WTC11 (cell line): ENCODE data around the gene HINT3. TPM values are rescaled to one million over a fixed set of nuclear protein-coding genes. Genes with fewer than 3 reads are reported as not detected.

ENCODE experiments used
- ATAC-seq: fragments of 200-7000 bp; cut with Tn5 transposase; 2 replicates; pipeline ENCODE4 v1.10.0; 2021; ENCODE audit warnings: mild to moderate bottlenecking, moderate library complexity
- CTCF ChIA-PET: fragments of 300-600 bp; sonication (Branson Sonifier 250); formaldehyde crosslinking; loops from one replicate; lab custom pipeline; 2021; ENCODE audit warnings: antibody characterized with exemption; lab: Charles Lee
- POLR2A ChIA-PET: fragments of 350-600 bp; sonication (Branson Sonifier 250); formaldehyde crosslinking; loops from one replicate; lab custom pipeline; 2021; ENCODE audit warnings: antibody characterized with exemption; lab: Charles Lee
- DNase-seq: peaks from one replicate; pipeline ENCODE4 v3.0.0; 2021; ENCODE audit warnings: low spot score
- H3K27ac Mint-ChIP-seq: 2 replicates; pipeline ENCODE4 v1.8.0; 2021; ENCODE audit warnings: mixed read lengths
- H3K27me3 Mint-ChIP-seq: 2 replicates; pipeline ENCODE4 v1.8.0; 2021; ENCODE audit warnings: low read depth, mild to moderate bottlenecking, moderate library complexity, mixed read lengths
- H3K36me3 Mint-ChIP-seq: 2 replicates; pipeline ENCODE4 v1.8.0; 2021; ENCODE audit warnings: mixed read lengths
- H3K4me1 Mint-ChIP-seq: 2 replicates; pipeline ENCODE4 v1.8.0; 2022; ENCODE audit warnings: mixed read lengths
- H3K4me3 Mint-ChIP-seq: 2 replicates; pipeline ENCODE4 v1.8.0; 2021; ENCODE audit warnings: mild to moderate bottlenecking, moderate library complexity, mixed read lengths
- H3K9me3 Mint-ChIP-seq: 2 replicates; pipeline ENCODE4 v1.8.0; 2021; ENCODE audit warnings: mixed read lengths
- FOXJ3 ChIP-seq: sonication (generic); formaldehyde crosslinking; IDR thresholded peaks from 2 replicates; pipeline ENCODE4 v1.9.0; 2021; ENCODE audit warnings: missing genetic modification reagents, mild to moderate bottlenecking, borderline replicate concordance
- FOXP1 ChIP-seq: sonication (generic); formaldehyde crosslinking; IDR thresholded peaks from 2 replicates; pipeline ENCODE4 v1.8.0; 2022; ENCODE audit warnings: missing genetic modification reagents, mild to moderate bottlenecking, moderate library complexity, borderline replicate concordance
- NFE2L1 ChIP-seq: sonication (generic); formaldehyde crosslinking; IDR thresholded peaks from 2 replicates; pipeline ENCODE4 v1.8.1; 2023; ENCODE audit warnings: missing genetic modification reagents
- NFYB ChIP-seq: sonication (generic); formaldehyde crosslinking; conservative IDR thresholded peaks from 2 replicates; pipeline ENCODE4 v1.8.0; 2022; ENCODE audit warnings: low read depth, missing genetic modification reagents
- NR1H2 ChIP-seq: sonication (generic); formaldehyde crosslinking; IDR thresholded peaks from 2 replicates; pipeline ENCODE4 v1.9.0; 2021; ENCODE audit warnings: mild to moderate bottlenecking, moderate library complexity, missing genetic modification reagents
- PRRX2 ChIP-seq: fragments of 250-450 bp; sonication (Bioruptor Pico); IDR thresholded peaks from 2 replicates; pipeline ENCODE4 v1.8.0; 2021; ENCODE audit warnings: mild to moderate bottlenecking
- SOX15 ChIP-seq: fragments of 250-450 bp; sonication (Bioruptor Pico); IDR thresholded peaks from 2 replicates; pipeline ENCODE4 v1.9.0; 2021; ENCODE audit warnings: mild to moderate bottlenecking
- TP53 ChIP-seq: sonication (generic); formaldehyde crosslinking; IDR thresholded peaks from 2 replicates; pipeline ENCODE4 v1.8.1; 2023; ENCODE audit warnings: mild to moderate bottlenecking, missing genetic modification reagents
- ZNF219 ChIP-seq: sonication (generic); formaldehyde crosslinking; IDR thresholded peaks from 2 replicates; pipeline ENCODE4 v1.8.0; 2023; ENCODE audit warnings: missing genetic modification reagents, mild to moderate bottlenecking, borderline replicate concordance
- ZNF671 ChIP-seq: fragments of 250-450 bp; sonication (Bioruptor Pico); IDR thresholded peaks from 2 replicates; pipeline ENCODE4 v1.8.0; 2021; ENCODE audit warnings: mild to moderate bottlenecking
- total RNA-seq: library from RNA; stranded (reverse); gene quantifications from 3 replicates; pipeline ENCODE4 v1.2.3, GENCODE V29; 2021
- TF ChIP-seq, protein P1 (sequence below): sonication (generic); formaldehyde crosslinking; IDR thresholded peaks from 2 replicates; pipeline ENCODE4 v1.8.0; 2022; ENCODE audit warnings: mild to moderate bottlenecking, missing genetic modification reagents
- TF ChIP-seq, protein P2 (sequence below): sonication (generic); formaldehyde crosslinking; IDR thresholded peaks from 2 replicates; pipeline ENCODE4 v1.8.1; 2023; ENCODE audit warnings: mild to moderate bottlenecking, moderate library complexity, missing genetic modification reagents
- TF ChIP-seq, protein P3 (sequence below): sonication (generic); formaldehyde crosslinking; conservative IDR thresholded peaks from 2 replicates; pipeline ENCODE4 v1.8.1; 2022; ENCODE audit warnings: mild to moderate bottlenecking, missing genetic modification reagents
- TF ChIP-seq, protein P4 (sequence below): sonication (generic); formaldehyde crosslinking; IDR thresholded peaks from 2 replicates; pipeline ENCODE4 v1.8.0; 2023; ENCODE audit warnings: mild to moderate bottlenecking, missing genetic modification reagents
- TF ChIP-seq, protein P5 (sequence below): fragments of 250-450 bp; sonication (Bioruptor Pico); IDR thresholded peaks from 2 replicates; pipeline ENCODE4 v1.9.0; 2021; ENCODE audit warnings: mild to moderate bottlenecking
- TF ChIP-seq, protein P6 (sequence below): sonication (generic); formaldehyde crosslinking; IDR thresholded peaks from 2 replicates; pipeline ENCODE4 v1.8.1; 2023; ENCODE audit warnings: mild to moderate bottlenecking, missing genetic modification reagents

The HINT3 gene
- total RNA-seq, 1 experiment from 2014 or later: 9.4 TPM

DNA sequence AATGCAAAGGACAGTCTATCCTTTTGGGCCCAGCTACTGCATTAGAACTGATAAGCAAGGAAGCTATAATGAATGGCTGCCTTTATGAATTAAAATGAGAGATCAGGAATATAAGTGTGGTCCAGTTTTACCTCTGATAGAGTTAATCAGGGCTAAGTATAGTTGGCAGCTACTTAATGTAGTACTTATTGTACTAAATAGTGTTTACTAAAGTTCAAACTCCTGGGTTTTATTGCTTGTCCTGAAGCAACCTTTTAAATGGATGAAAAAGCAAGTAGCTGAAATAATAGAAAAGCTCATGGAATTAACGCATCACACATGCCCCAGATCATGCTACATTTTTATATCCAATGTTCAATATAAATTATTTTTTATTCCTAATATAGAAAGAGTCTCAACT, 35.1 kb downstream of the HINT3 start:
- peaks cover 3% of the 10 kb centered on the region; the same call in 1 of the 2 replicates for H3K36me3 Mint-ChIP-seq
- ChIA-PET CTCF (interaction anchor here (1.3 kb wide), 1 partner anchor 201 kb away, joined by 3 read pairs; the partner anchor contains the start of gene NCOA7), POLR2A (interaction anchor here (0.9 kb wide), 1 partner anchor 70 kb away, joined by 5 read pairs; no protein-coding TSS in a partner anchor)
- no peak for DNase-seq
- peaks cover 8% of the 10 kb centered on the region for H3K4me1 Mint-ChIP-seq
- H3K27me3 Mint-ChIP-seq: no peaks in the 10 kb centered on the region
- H3K27ac Mint-ChIP-seq: no peak overlapping the region
- TF ChIP-seq NFE2L1 (CRISPR knock-in tag) (no peak), TP53 (no peak), NR1H2 (CRISPR knock-in tag) (no peak), ZNF219 (no peak), SOX15 (no peak), PRRX2 (no peak), FOXJ3 (no peak), ZNF671 (CRISPR knock-in tag) (no peak), NFYB (no peak), FOXP1 (CRISPR knock-in tag) (no peak)
- TF ChIP-seq, protein P1, sequence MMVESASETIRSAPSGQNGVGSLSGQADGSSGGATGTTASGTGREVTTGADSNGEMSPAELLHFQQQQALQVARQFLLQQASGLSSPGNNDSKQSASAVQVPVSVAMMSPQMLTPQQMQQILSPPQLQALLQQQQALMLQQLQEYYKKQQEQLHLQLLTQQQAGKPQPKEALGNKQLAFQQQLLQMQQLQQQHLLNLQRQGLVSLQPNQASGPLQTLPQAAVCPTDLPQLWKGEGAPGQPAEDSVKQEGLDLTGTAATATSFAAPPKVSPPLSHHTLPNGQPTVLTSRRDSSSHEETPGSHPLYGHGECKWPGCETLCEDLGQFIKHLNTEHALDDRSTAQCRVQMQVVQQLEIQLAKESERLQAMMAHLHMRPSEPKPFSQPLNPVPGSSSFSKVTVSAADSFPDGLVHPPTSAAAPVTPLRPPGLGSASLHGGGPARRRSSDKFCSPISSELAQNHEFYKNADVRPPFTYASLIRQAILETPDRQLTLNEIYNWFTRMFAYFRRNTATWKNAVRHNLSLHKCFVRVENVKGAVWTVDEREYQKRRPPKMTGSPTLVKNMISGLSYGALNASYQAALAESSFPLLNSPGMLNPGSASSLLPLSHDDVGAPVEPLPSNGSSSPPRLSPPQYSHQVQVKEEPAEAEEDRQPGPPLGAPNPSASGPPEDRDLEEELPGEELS (CRISPR knock-in tag): no peak
- TF ChIP-seq, protein P2, sequence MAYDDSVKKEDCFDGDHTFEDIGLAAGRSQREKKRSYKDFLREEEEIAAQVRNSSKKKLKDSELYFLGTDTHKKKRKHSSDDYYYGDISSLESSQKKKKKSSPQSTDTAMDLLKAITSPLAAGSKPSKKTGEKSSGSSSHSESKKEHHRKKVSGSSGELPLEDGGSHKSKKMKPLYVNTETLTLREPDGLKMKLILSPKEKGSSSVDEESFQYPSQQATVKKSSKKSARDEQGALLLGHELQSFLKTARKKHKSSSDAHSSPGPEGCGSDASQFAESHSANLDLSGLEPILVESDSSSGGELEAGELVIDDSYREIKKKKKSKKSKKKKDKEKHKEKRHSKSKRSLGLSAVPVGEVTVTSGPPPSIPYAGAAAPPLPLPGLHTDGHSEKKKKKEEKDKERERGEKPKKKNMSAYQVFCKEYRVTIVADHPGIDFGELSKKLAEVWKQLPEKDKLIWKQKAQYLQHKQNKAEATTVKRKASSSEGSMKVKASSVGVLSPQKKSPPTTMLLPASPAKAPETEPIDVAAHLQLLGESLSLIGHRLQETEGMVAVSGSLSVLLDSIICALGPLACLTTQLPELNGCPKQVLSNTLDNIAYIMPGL (CRISPR knock-in tag): no peak
- TF ChIP-seq, protein P3, sequence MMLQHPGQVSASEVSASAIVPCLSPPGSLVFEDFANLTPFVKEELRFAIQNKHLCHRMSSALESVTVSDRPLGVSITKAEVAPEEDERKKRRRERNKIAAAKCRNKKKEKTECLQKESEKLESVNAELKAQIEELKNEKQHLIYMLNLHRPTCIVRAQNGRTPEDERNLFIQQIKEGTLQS (CRISPR knock-in tag): no peak
- TF ChIP-seq, protein P4, sequence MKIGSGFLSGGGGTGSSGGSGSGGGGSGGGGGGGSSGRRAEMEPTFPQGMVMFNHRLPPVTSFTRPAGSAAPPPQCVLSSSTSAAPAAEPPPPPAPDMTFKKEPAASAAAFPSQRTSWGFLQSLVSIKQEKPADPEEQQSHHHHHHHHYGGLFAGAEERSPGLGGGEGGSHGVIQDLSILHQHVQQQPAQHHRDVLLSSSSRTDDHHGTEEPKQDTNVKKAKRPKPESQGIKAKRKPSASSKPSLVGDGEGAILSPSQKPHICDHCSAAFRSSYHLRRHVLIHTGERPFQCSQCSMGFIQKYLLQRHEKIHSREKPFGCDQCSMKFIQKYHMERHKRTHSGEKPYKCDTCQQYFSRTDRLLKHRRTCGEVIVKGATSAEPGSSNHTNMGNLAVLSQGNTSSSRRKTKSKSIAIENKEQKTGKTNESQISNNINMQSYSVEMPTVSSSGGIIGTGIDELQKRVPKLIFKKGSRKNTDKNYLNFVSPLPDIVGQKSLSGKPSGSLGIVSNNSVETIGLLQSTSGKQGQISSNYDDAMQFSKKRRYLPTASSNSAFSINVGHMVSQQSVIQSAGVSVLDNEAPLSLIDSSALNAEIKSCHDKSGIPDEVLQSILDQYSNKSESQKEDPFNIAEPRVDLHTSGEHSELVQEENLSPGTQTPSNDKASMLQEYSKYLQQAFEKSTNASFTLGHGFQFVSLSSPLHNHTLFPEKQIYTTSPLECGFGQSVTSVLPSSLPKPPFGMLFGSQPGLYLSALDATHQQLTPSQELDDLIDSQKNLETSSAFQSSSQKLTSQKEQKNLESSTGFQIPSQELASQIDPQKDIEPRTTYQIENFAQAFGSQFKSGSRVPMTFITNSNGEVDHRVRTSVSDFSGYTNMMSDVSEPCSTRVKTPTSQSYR (CRISPR knock-in tag): no peak
- TF ChIP-seq, protein P5, sequence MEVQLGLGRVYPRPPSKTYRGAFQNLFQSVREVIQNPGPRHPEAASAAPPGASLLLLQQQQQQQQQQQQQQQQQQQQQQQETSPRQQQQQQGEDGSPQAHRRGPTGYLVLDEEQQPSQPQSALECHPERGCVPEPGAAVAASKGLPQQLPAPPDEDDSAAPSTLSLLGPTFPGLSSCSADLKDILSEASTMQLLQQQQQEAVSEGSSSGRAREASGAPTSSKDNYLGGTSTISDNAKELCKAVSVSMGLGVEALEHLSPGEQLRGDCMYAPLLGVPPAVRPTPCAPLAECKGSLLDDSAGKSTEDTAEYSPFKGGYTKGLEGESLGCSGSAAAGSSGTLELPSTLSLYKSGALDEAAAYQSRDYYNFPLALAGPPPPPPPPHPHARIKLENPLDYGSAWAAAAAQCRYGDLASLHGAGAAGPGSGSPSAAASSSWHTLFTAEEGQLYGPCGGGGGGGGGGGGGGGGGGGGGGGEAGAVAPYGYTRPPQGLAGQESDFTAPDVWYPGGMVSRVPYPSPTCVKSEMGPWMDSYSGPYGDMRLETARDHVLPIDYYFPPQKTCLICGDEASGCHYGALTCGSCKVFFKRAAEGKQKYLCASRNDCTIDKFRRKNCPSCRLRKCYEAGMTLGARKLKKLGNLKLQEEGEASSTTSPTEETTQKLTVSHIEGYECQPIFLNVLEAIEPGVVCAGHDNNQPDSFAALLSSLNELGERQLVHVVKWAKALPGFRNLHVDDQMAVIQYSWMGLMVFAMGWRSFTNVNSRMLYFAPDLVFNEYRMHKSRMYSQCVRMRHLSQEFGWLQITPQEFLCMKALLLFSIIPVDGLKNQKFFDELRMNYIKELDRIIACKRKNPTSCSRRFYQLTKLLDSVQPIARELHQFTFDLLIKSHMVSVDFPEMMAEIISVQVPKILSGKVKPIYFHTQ (CRISPR knock-in tag): no peak
- TF ChIP-seq, protein P6, sequence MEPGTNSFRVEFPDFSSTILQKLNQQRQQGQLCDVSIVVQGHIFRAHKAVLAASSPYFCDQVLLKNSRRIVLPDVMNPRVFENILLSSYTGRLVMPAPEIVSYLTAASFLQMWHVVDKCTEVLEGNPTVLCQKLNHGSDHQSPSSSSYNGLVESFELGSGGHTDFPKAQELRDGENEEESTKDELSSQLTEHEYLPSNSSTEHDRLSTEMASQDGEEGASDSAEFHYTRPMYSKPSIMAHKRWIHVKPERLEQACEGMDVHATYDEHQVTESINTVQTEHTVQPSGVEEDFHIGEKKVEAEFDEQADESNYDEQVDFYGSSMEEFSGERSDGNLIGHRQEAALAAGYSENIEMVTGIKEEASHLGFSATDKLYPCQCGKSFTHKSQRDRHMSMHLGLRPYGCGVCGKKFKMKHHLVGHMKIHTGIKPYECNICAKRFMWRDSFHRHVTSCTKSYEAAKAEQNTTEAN: no peak
- ATAC-seq: no peak
- no peak overlapping the region for H3K4me3 Mint-ChIP-seq
- H3K9me3 Mint-ChIP-seq: no peaks in the 10 kb centered on the region
